Measurements from ENCODE around the gene CYFIP2. TPM values are rescaled to one million over a fixed set of nuclear protein-coding genes. Genes with fewer than 3 reads are reported as not detected.
A peak's percentile ranks its signal among the peaks of the same experiment; 100 is the strongest.

CYFIP2 gene
- total RNA-seq, 1 donor from 2014 or later, result 36.6 TPM

GRCh38 chr5:157388111-157388710, 122.3 kb downstream of the CYFIP2 start:
- Histone ChIP-seq H3K27me3 (ENCODE audit: low read depth) (no peaks in the 10 kb centered on the region), H3K9me3 (no peaks in the 10 kb centered on the region), H3K36me3 (peaks cover 30% of the 10 kb centered on the region), H3K27ac (no peak overlapping the region), H3K4me3 (no peak overlapping the region), H3K4me1 (no peaks in the 10 kb centered on the region)
- no peak for TF ChIP-seq CTCF (IDR thresholded peaks at IDR 0.05)
- intact Hi-C loops (cut with DNase I), result no loop called here
- no peak for DNase-seq
- ATAC-seq, result no peak

DNA sequence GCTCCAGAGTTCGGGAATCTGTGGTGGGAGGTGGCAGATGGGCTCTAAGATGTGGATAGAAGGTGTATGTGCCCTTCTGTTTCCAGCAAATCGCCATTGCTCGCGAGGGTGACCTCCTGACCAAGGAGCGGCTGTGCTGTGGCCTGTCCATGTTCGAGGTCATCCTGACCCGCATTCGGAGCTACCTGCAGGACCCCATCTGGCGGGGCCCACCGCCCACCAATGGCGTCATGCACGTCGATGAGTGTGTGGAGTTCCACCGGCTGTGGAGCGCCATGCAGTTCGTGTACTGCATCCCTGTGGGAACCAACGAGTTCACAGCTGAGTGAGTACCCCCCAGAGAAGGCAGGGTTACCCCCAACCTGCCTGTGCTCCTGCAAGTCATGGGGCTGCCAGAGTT, 123.2 kb downstream of the CYFIP2 start:
- ATAC-seq (no peak), DNase-seq (no peak)
- Histone ChIP-seq H3K27ac (no peak overlapping the region), H3K4me3 (no peak overlapping the region), H3K4me1 (no peaks in the 10 kb centered on the region), H3K9me3 (no peaks in the 10 kb centered on the region), H3K36me3 (peaks cover 21% of the 10 kb centered on the region), H3K27me3 (ENCODE audit: low read depth) (no peaks in the 10 kb centered on the region)
- no peak for TF ChIP-seq CTCF (IDR thresholded peaks at IDR 0.05)
- intact Hi-C loops (cut with DNase I), result no loop called here

DNA sequence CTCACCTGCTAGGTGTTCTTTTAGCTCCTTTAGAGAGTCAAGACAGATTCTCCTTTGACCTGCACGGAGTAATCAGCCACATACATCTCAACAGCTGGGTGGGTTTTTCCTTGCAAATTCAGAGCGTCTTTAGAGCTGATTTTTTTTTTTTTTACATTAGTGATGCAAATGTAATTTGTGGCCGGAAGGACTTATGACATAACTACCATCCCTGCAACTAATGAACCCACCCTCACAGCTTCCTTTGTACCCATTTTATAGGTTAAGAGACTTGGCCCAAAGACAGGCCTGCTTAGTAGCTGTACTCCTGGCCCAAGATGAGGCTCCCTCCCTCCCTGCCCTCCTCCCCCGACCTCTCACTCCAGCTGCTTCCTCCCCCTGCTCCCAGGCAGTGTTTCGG, 124.2 kb downstream of the CYFIP2 start:
- intact Hi-C loops (cut with DNase I), result no loop called here
- no peak overlapping the region for H3K27ac ChIP-seq

GRCh38 chr5:157390551-157391297, 124.8 kb downstream of the CYFIP2 start:
- Histone ChIP-seq H3K36me3 (peaks cover 17% of the 10 kb centered on the region), H3K9me3 (no peaks in the 10 kb centered on the region), H3K4me1 (no peaks in the 10 kb centered on the region), H3K27me3 (ENCODE audit: low read depth) (no peaks in the 10 kb centered on the region), H3K27ac (no peak overlapping the region), H3K4me3 (no peak overlapping the region)
- peak; percentile 52 to 84 for ATAC-seq
- intact Hi-C loops (cut with DNase I), result no loop called here
- TF ChIP-seq CTCF (IDR thresholded peaks at IDR 0.05), result no peak
- no peak for DNase-seq

More for the DNA sequence above, 124.2 kb downstream of the CYFIP2 start:
- DNase-seq (no peak), ATAC-seq (peak; percentile 14 to 21)
- H3K27me3 ChIP-seq (ENCODE audit: low read depth), result no peaks in the 10 kb centered on the region
- no peaks in the 10 kb centered on the region for H3K4me1 ChIP-seq
- no peaks in the 10 kb centered on the region for H3K9me3 ChIP-seq
- peaks cover 17% of the 10 kb centered on the region for H3K36me3 ChIP-seq
- no peak for TF ChIP-seq CTCF (IDR thresholded peaks at IDR 0.05)
- H3K4me3 ChIP-seq, result no peak overlapping the region

DNA sequence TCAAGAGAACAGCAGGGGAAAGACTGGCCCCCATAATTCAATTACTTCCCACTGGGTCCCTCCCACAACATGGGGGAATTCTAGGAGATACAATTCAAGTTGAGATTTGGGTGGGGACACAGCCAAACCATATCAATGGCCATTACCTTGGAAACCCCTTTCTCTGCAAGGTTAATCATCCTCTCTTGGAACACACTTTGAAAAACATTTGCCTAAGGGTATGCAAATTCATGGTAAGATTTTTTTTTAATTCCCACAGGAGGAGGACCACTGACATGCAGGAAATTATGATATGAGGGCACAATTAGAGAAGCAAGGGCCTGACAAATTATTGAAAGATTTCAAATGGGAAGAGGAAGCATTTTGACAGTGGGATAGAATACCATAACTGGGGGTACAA, 132.4 kb downstream of the CYFIP2 start:
- Histone ChIP-seq H3K4me3 (no peak overlapping the region), H3K27me3 (ENCODE audit: low read depth) (no peaks in the 10 kb centered on the region), H3K36me3 (no peaks in the 10 kb centered on the region), H3K9me3 (no peaks in the 10 kb centered on the region), H3K4me1 (no peaks in the 10 kb centered on the region), H3K27ac (no peak overlapping the region)
- no peak for DNase-seq
- intact Hi-C loops (cut with DNase I), result no loop called here
- no peak for TF ChIP-seq CTCF (IDR thresholded peaks at IDR 0.05)
- ATAC-seq, result no peak

Data from lower lobe of right lung (tissue), 2 donors.